Activated CD4-positive, alpha-beta T cell treated with anti-CD3 and anti-CD28 coated beads for 36 hours (primary cell): ENCODE results near the gene MAP4K3. TPM values are rescaled to one million over a fixed set of nuclear protein-coding genes. Genes with fewer than 3 reads are reported as not detected.
A peak's percentile ranks its signal among the peaks of the same experiment; 100 is the strongest.

Experiments
- ATAC-seq: fragments of 200-7000 bp; cut with Tn5 transposase; one replicate; pipeline ENCODE4 v1.10.0; 2021; ENCODE audit warnings: mild to moderate bottlenecking, moderate library complexity
- CTCF ChIA-PET: fragments of 350-600 bp; sonication (Branson Sonifier 250); formaldehyde crosslinking; loops from one replicate; lab custom pipeline; 2021; ENCODE audit warnings: antibody characterized with exemption; lab: Charles Lee
- POLR2A ChIA-PET: fragments of 350-600 bp; sonication (Branson Sonifier 250); formaldehyde crosslinking; loops from one replicate; lab custom pipeline; 2021; ENCODE audit warnings: antibody characterized with exemption, inconsistent platforms; lab: Charles Lee
- DNase-seq: peaks from one replicate; pipeline ENCODE4 v3.0.0-alpha.2; 2020
- H3K27ac Mint-ChIP-seq: one replicate; pipeline ENCODE4 v1.8.0; 2021; ENCODE audit warnings: mixed read lengths
- H3K27me3 Mint-ChIP-seq: one replicate; pipeline ENCODE4 v1.8.0; 2021; ENCODE audit warnings: mixed read lengths
- H3K36me3 Mint-ChIP-seq: one replicate; pipeline ENCODE4 v1.8.0; 2021; ENCODE audit warnings: low read depth, mixed read lengths
- H3K4me1 Mint-ChIP-seq: one replicate; pipeline ENCODE4 v1.8.0; 2021; ENCODE audit warnings: mixed read lengths
- H3K4me3 Mint-ChIP-seq: one replicate; pipeline ENCODE4 v1.8.0; 2021; ENCODE audit warnings: mild to moderate bottlenecking, moderate library complexity, mixed read lengths
- H3K9me3 Mint-ChIP-seq: one replicate; pipeline ENCODE4 v1.8.0; 2021; ENCODE audit warnings: low read depth, mixed read lengths
- intact Hi-C, 2 experiments: fragments of 100-400 bp; cut with DNase I in 1 of 2; cut with micrococcal nuclease in 1 of 2; formaldehyde crosslinking; loops; one replicate each; pipeline versions ENCODE4 v1.14.2 to v1.15.1; 2022 to 2024; cut with DNase I, micrococcal nuclease
- total RNA-seq, 2 experiments: library from RNA; stranded (reverse); gene quantifications; one replicate each; pipeline ENCODE4 v1.2.3, GENCODE V29; 2021

The MAP4K3 gene
- total RNA-seq, 2 experiments from 2014 or later, result 8.1 to 11.8 TPM

GRCh38 chr2:39424951-39425350 lies 12.1 kb downstream of the MAP4K3 start:
- intact Hi-C loops, result loop anchor here in 1 of 2 experiments (1.0 kb wide), 1 partner anchor 11 kb away; no protein-coding TSS in a partner anchor
- ChIA-PET POLR2A (no interaction called here), CTCF (no interaction called here)
- H3K9me3 Mint-ChIP-seq, result no peaks in the 10 kb centered on the region
- H3K27ac Mint-ChIP-seq, result no peak overlapping the region
- DNase-seq (peak; percentile 32), ATAC-seq (no peak)
- H3K36me3 Mint-ChIP-seq, result peaks cover 1% of the 10 kb centered on the region
- no peaks in the 10 kb centered on the region for H3K27me3 Mint-ChIP-seq
- H3K4me3 Mint-ChIP-seq, result no peak overlapping the region
- peaks cover 62% of the 10 kb centered on the region for H3K4me1 Mint-ChIP-seq

GRCh38 chr2:39422700-39423099 lies 14.4 kb downstream of the MAP4K3 start:
- Mint-ChIP-seq H3K9me3 (no peaks in the 10 kb centered on the region), H3K27me3 (no peaks in the 10 kb centered on the region), H3K4me3 (no peak overlapping the region), H3K4me1 (peaks cover 63% of the 10 kb centered on the region), H3K36me3 (no peaks in the 10 kb centered on the region), H3K27ac (no peak overlapping the region)
- CTCF ChIA-PET, result no interaction called here
- DNase-seq (no peak), ATAC-seq (no peak)
- POLR2A ChIA-PET, result no interaction called here
- intact Hi-C loops, result no loop called here

GRCh38 chr2:39421354-39421753 lies 15.7 kb downstream of the MAP4K3 start:
- ChIA-PET POLR2A (no interaction called here), CTCF (no interaction called here)
- Mint-ChIP-seq H3K27me3 (no peaks in the 10 kb centered on the region), H3K4me3 (no peak overlapping the region), H3K9me3 (no peaks in the 10 kb centered on the region), H3K36me3 (no peaks in the 10 kb centered on the region), H3K27ac (no peak overlapping the region), H3K4me1 (peaks cover 54% of the 10 kb centered on the region)
- DNase-seq (no peak), ATAC-seq (no peak)
- intact Hi-C loops, result no loop called here

GRCh38 chr2:39419282-39420223 lies 17.5 kb downstream of the MAP4K3 start:
- no peaks in the 10 kb centered on the region for H3K36me3 Mint-ChIP-seq
- H3K9me3 Mint-ChIP-seq, result no peaks in the 10 kb centered on the region
- no peaks in the 10 kb centered on the region for H3K27me3 Mint-ChIP-seq
- no peak overlapping the region for H3K4me3 Mint-ChIP-seq
- intact Hi-C loops, result no loop called here
- DNase-seq (no peak), ATAC-seq (peak; percentile 26)
- H3K27ac Mint-ChIP-seq, result no peak overlapping the region
- ChIA-PET CTCF (no interaction called here), POLR2A (no interaction called here)
- peaks cover 39% of the 10 kb centered on the region for H3K4me1 Mint-ChIP-seq

- Mint-ChIP-seq H3K27me3 (no peaks in the 10 kb centered on the region), H3K36me3 (no peaks in the 10 kb centered on the region), H3K27ac (no peak overlapping the region), H3K9me3 (no peaks in the 10 kb centered on the region), H3K4me3 (no peak overlapping the region), H3K4me1 (peaks cover 38% of the 10 kb centered on the region)
- ChIA-PET POLR2A (no interaction called here), CTCF (interaction anchor here (0.6 kb wide), 1 partner anchor 18 kb away, joined by 3 read pairs; no protein-coding TSS in a partner anchor)
- intact Hi-C loops, result no loop called here
- ATAC-seq (no peak), DNase-seq (no peak)
Observed at GRCh38 chr2:39418491-39418890, 18.6 kb downstream of the MAP4K3 start.

- Mint-ChIP-seq H3K4me3 (no peak overlapping the region), H3K27ac (no peak overlapping the region), H3K27me3 (no peaks in the 10 kb centered on the region), H3K4me1 (peaks cover 47% of the 10 kb centered on the region), H3K36me3 (no peaks in the 10 kb centered on the region), H3K9me3 (no peaks in the 10 kb centered on the region)
- no peak for DNase-seq
- no peak for ATAC-seq
- ChIA-PET POLR2A (no interaction called here), CTCF (interaction anchor here (1.0 kb wide), 1 partner anchor 63 kb away, joined by 3 read pairs; no protein-coding TSS in a partner anchor)
- intact Hi-C loops, result no loop called here
Observed at GRCh38 chr2:39416140-39416539, 20.9 kb downstream of the MAP4K3 start.

GRCh38 chr2:39413063-39413737 lies 23.9 kb downstream of the MAP4K3 start:
- ChIA-PET POLR2A (interaction anchor here (0.7 kb wide), 1 partner anchor 715 kb away, joined by 3 read pairs; no protein-coding TSS in a partner anchor), CTCF (interaction anchor here (0.8 to 1.0 kb wide), 2 partner anchors 17 to 32 kb away, joined by 3 to 4 read pairs; no protein-coding TSS in a partner anchor)
- peaks cover 54% of the 10 kb centered on the region for H3K4me1 Mint-ChIP-seq
- H3K4me3 Mint-ChIP-seq, result no peak overlapping the region
- intact Hi-C loops, result no loop called here
- H3K9me3 Mint-ChIP-seq, result no peaks in the 10 kb centered on the region
- peak; percentile 50 for ATAC-seq
- no peaks in the 10 kb centered on the region for H3K27me3 Mint-ChIP-seq
- DNase-seq, result no peak
- H3K27ac Mint-ChIP-seq, result no peak overlapping the region
- H3K36me3 Mint-ChIP-seq, result no peaks in the 10 kb centered on the region

GRCh38 chr2:39411181-39411944 lies 25.7 kb downstream of the MAP4K3 start:
- H3K4me3 Mint-ChIP-seq, result no peak overlapping the region
- H3K4me1 Mint-ChIP-seq, result peaks cover 62% of the 10 kb centered on the region
- no peaks in the 10 kb centered on the region for H3K27me3 Mint-ChIP-seq
- H3K9me3 Mint-ChIP-seq, result no peaks in the 10 kb centered on the region
- POLR2A ChIA-PET, result no interaction called here
- CTCF ChIA-PET, result interaction anchor here (1.2 to 2.0 kb wide), 5 partner anchors 11 to 32 kb away, joined by 3 to 9 read pairs (median 3); no protein-coding TSS in a partner anchor
- intact Hi-C loops, result loop anchor here in 1 of 2 experiments (2.0 kb wide), 1 partner anchor 25 kb away; the partner anchor contains the start of gene MAP4K3
- DNase-seq (no peak), ATAC-seq (peak; percentile 70)
- H3K36me3 Mint-ChIP-seq, result no peaks in the 10 kb centered on the region
- H3K27ac Mint-ChIP-seq, result peak overlapping the region; percentile 1

- CTCF ChIA-PET, result interaction anchor here (0.9 to 1.7 kb wide), 4 partner anchors 9 to 102 kb away, joined by 3 to 5 read pairs (median 3); no protein-coding TSS in a partner anchor
- ATAC-seq (no peak), DNase-seq (no peak)
- intact Hi-C loops, result loop anchor here in 1 of 2 experiments (2.0 kb wide), 1 partner anchor 27 kb away; the partner anchor contains the start of gene MAP4K3
- no peaks in the 10 kb centered on the region for H3K36me3 Mint-ChIP-seq
- POLR2A ChIA-PET, result no interaction called here
- H3K9me3 Mint-ChIP-seq, result no peaks in the 10 kb centered on the region
- no peaks in the 10 kb centered on the region for H3K27me3 Mint-ChIP-seq
- H3K4me1 Mint-ChIP-seq, result peaks cover 71% of the 10 kb centered on the region
- no peak overlapping the region for H3K27ac Mint-ChIP-seq
- no peak overlapping the region for H3K4me3 Mint-ChIP-seq
Observed at GRCh38 chr2:39409697-39410389, 27.2 kb downstream of the MAP4K3 start.

GRCh38 chr2:39408351-39409136 lies 28.5 kb downstream of the MAP4K3 start:
- Mint-ChIP-seq H3K9me3 (no peaks in the 10 kb centered on the region), H3K27ac (no peak overlapping the region), H3K27me3 (no peaks in the 10 kb centered on the region), H3K4me1 (peaks cover 73% of the 10 kb centered on the region), H3K36me3 (no peaks in the 10 kb centered on the region), H3K4me3 (no peak overlapping the region)
- ChIA-PET CTCF (interaction anchor here (0.7 kb wide), 1 partner anchor 609 kb away, joined by 3 read pairs; no protein-coding TSS in a partner anchor), POLR2A (no interaction called here)
- intact Hi-C loops, result no loop called here
- DNase-seq (no peak), ATAC-seq (peak; percentile 66)
